ENCODE results near the gene RFX6.

- TF ChIP-seq ZNF571 (tag by site-specific recombination; IDR thresholded peaks at IDR 0.05): no peak
- TF ChIP-seq ZBTB26 (tag by site-specific recombination; optimal IDR thresholded peaks at IDR 0.05): no peak
- TF ChIP-seq ZNF561 (tag by site-specific recombination; IDR thresholded peaks at IDR 0.05; ENCODE audit: borderline replicate concordance): no peak
- TF ChIP-seq ZSCAN30 (tag by site-specific recombination; IDR thresholded peaks at IDR 0.05): no peak
Observed at GRCh38 chr6:116933485-116933884, 56.4 kb downstream of the RFX6 start.

Measured in HEK293 (cell line).